ENCODE data around the gene C11orf21.
A peak's percentile ranks its signal among the peaks of the same experiment; 100 is the strongest.

Gene C11orf21

GRCh38 chr11:2306877-2307500 lies 5.3 kb upstream of the C11orf21 start:
- peak overlapping the region; percentile 96 for H3K4me2 ChIP-seq (ENCODE audit: low read depth, low read length, poor library complexity, severe bottlenecking)
- H3K9me2 ChIP-seq (replicated peaks; ENCODE audit: low read depth, low read length) = no peaks in the 10 kb centered on the region
- H4K20me1 ChIP-seq (ENCODE audit: insufficient read depth, low read length, poor library complexity, severe bottlenecking) = peaks cover 6% of the 10 kb centered on the region
- no peak overlapping the region for H2AFZ ChIP-seq (ENCODE audit: low read length)
- peaks cover 53% of the 10 kb centered on the region for H3K79me2 ChIP-seq (ENCODE audit: insufficient read depth, low read length)
- peaks cover 4% of the 10 kb centered on the region for H3F3A ChIP-seq (ENCODE audit: low read depth)
- TF ChIP-seq EZH2phosphoT487 (IDR thresholded peaks at IDR 0.05; ENCODE audit: borderline replicate concordance) = no peak
- TF ChIP-seq CTCF (conservative IDR thresholded peaks at IDR 0.05; ENCODE audit: low read length) = no peak
- H3K36me3 ChIP-seq (ENCODE audit: insufficient read depth, low read length) = no peaks in the 10 kb centered on the region
- H3K9ac ChIP-seq (ENCODE audit: low read depth, low read length, poor library complexity, severe bottlenecking) = peak overlapping the region; percentile 97
- H3K4me1 ChIP-seq (ENCODE audit: insufficient read depth, low read length, poor library complexity, severe bottlenecking) = peaks cover 44% of the 10 kb centered on the region
- H3K9me3 ChIP-seq (ENCODE audit: insufficient read depth, low read depth, low read length) = no peaks in the 10 kb centered on the region
- H3K4me3 ChIP-seq (ENCODE audit: low read length, poor library complexity, severe bottlenecking) = peak overlapping the region; percentile 90
- H3K27me3 ChIP-seq (ENCODE audit: insufficient read depth, low read length, poor library complexity, severe bottlenecking) = no peaks in the 10 kb centered on the region

DNA sequence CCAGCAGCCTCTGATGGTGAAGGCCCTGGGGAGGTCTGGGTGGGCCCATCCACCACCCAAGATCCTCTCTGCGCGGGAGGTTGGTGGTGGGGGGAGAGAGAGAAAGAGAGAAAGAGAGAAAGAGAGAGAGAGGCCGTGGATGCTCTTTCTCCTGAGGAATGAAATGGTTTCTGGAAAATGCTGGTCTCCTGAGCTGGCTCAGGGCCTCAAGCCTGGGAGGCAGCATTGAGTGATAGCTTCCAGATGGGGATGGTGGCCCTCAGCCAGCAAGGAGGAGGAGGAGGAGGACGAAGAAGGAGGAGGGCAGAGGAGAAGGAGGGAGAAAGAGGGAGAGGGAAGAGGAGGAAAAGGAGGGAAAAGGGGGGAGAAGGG lies 4.7 kb upstream of the C11orf21 start:
- Histone ChIP-seq H3K9me3 (ENCODE audit: insufficient read depth, low read depth, low read length) (no peaks in the 10 kb centered on the region), H3F3A (ENCODE audit: low read depth) (peaks cover 5% of the 10 kb centered on the region), H4K20me1 (ENCODE audit: insufficient read depth, low read length, poor library complexity, severe bottlenecking) (peaks cover 6% of the 10 kb centered on the region), H3K9me2 (replicated peaks; ENCODE audit: low read depth, low read length) (no peaks in the 10 kb centered on the region), H3K4me3 (ENCODE audit: low read length, poor library complexity, severe bottlenecking) (peak overlapping the region; percentile 90), H3K4me1 (ENCODE audit: insufficient read depth, low read length, poor library complexity, severe bottlenecking) (peaks cover 44% of the 10 kb centered on the region), H3K79me2 (ENCODE audit: insufficient read depth, low read length) (peaks cover 53% of the 10 kb centered on the region), H3K27me3 (ENCODE audit: insufficient read depth, low read length, poor library complexity, severe bottlenecking) (no peaks in the 10 kb centered on the region), H3K36me3 (ENCODE audit: insufficient read depth, low read length) (no peaks in the 10 kb centered on the region), H3K4me2 (ENCODE audit: low read depth, low read length, poor library complexity, severe bottlenecking) (peak overlapping the region; percentile 96), H2AFZ (ENCODE audit: low read length) (no peak overlapping the region), H3K9ac (ENCODE audit: low read depth, low read length, poor library complexity, severe bottlenecking) (peak overlapping the region; percentile 97)
- no peak for TF ChIP-seq CTCF (conservative IDR thresholded peaks at IDR 0.05; ENCODE audit: low read length)
- no peak for TF ChIP-seq EZH2phosphoT487 (IDR thresholded peaks at IDR 0.05; ENCODE audit: borderline replicate concordance)

GRCh38 chr11:2305788-2306451 lies 4.2 kb upstream of the C11orf21 start:
- no peaks in the 10 kb centered on the region for H3K27me3 ChIP-seq (ENCODE audit: insufficient read depth, low read length, poor library complexity, severe bottlenecking)
- H3K36me3 ChIP-seq (ENCODE audit: insufficient read depth, low read length) = no peaks in the 10 kb centered on the region
- H3K9ac ChIP-seq (ENCODE audit: low read depth, low read length, poor library complexity, severe bottlenecking) = peak overlapping the region; percentile 97
- peak overlapping the region; percentile 90 for H3K4me3 ChIP-seq (ENCODE audit: low read length, poor library complexity, severe bottlenecking)
- peaks cover 44% of the 10 kb centered on the region for H3K4me1 ChIP-seq (ENCODE audit: insufficient read depth, low read length, poor library complexity, severe bottlenecking)
- H4K20me1 ChIP-seq (ENCODE audit: insufficient read depth, low read length, poor library complexity, severe bottlenecking) = peaks cover 6% of the 10 kb centered on the region
- H3K4me2 ChIP-seq (ENCODE audit: low read depth, low read length, poor library complexity, severe bottlenecking) = peak overlapping the region; percentile 96
- TF ChIP-seq EZH2phosphoT487 (IDR thresholded peaks at IDR 0.05; ENCODE audit: borderline replicate concordance) (no peak), CTCF (conservative IDR thresholded peaks at IDR 0.05; ENCODE audit: low read length) (no peak)
- H3F3A ChIP-seq (ENCODE audit: low read depth) = peaks cover 7% of the 10 kb centered on the region
- H3K9me3 ChIP-seq (ENCODE audit: insufficient read depth, low read depth, low read length) = no peaks in the 10 kb centered on the region
- H2AFZ ChIP-seq (ENCODE audit: low read length) = no peak overlapping the region
- H3K79me2 ChIP-seq (ENCODE audit: insufficient read depth, low read length) = peaks cover 57% of the 10 kb centered on the region
- H3K9me2 ChIP-seq (replicated peaks; ENCODE audit: low read depth, low read length) = no peaks in the 10 kb centered on the region
